HepG2 (cell line): ENCODE measurements around the gene WDR48. TPM values are rescaled to one million over a fixed set of nuclear protein-coding genes. Genes with fewer than 3 reads are reported as not detected.

Experiments
- ARID3A ChIP-seq: IDR thresholded peaks from 2 replicates; pipeline ENCODE4 v1.6.1; 2012; ENCODE audit warnings: low read depth, low read length, improper control_type of control experiment
- GZF1 ChIP-seq: sonication (generic); formaldehyde crosslinking; IDR thresholded peaks from 2 replicates; pipeline ENCODE4 v1.5.1; 2020; ENCODE audit warnings: mild to moderate bottlenecking, missing genetic modification reagents
- HINFP ChIP-seq: sonication (generic); formaldehyde crosslinking; IDR thresholded peaks from 2 replicates; pipeline ENCODE4 v1.4.0; 2020; ENCODE audit warnings: low read depth, mild to moderate bottlenecking, missing genetic modification reagents
- NCOA5 ChIP-seq: sonication (generic); formaldehyde crosslinking; IDR thresholded peaks from 2 replicates; pipeline ENCODE4 v1.4.0; 2020; ENCODE audit warnings: missing genetic modification reagents
- NPAS2 ChIP-seq: sonication (generic); formaldehyde crosslinking; IDR thresholded peaks from 2 replicates; pipeline ENCODE4 v1.8.0; 2022; ENCODE audit warnings: mild to moderate bottlenecking, missing genetic modification reagents, borderline replicate concordance
- PAF1 ChIP-seq: IDR thresholded peaks from 2 replicates; pipeline ENCODE4 v1.6.1; 2016; ENCODE audit warnings: missing genetic modification reagents, missing compliant biosample characterization
- RAD51 ChIP-seq: fragments of 450-650 bp; IDR thresholded peaks from 2 replicates; pipeline ENCODE4 v1.6.1; 2016; ENCODE audit warnings: borderline replicate concordance
- RBFOX2 ChIP-seq: fragments of 200-400 bp; formaldehyde crosslinking; IDR thresholded peaks from 2 replicates; pipeline ENCODE4 v1.6.1; 2017; ENCODE audit warnings: low read depth, mild to moderate bottlenecking, low read length
- RXRB ChIP-seq: IDR thresholded peaks from 2 replicates; pipeline ENCODE4 v1.6.1; 2016; ENCODE audit warnings: borderline replicate concordance, missing genetic modification reagents, missing compliant biosample characterization
- TCF12 ChIP-seq, 2 experiments: fragments of 450-650 bp in 1 of 2; sonication (generic) in 1 of 2; formaldehyde crosslinking in 1 of 2; IDR thresholded peaks; 2 replicates each; pipeline versions ENCODE4 v1.6.1 to v1.8.0; 2017 to 2022; ENCODE audit warnings: antibody characterized with exemption in 1 of 2, mild to moderate bottlenecking in 1 of 2, missing genetic modification reagents in 1 of 2, moderate library complexity in 1 of 2
- TFAP4 ChIP-seq: sonication (generic); IDR thresholded peaks from 2 replicates; pipeline ENCODE4 v1.6.1; 2016; ENCODE audit warnings: low read depth, borderline replicate concordance
- USF2 ChIP-seq, 2 experiments: sonication (generic) in 1 of 2; formaldehyde crosslinking in 1 of 2; IDR thresholded peaks; 2 replicates each; pipeline versions ENCODE4 v1.5.1 to v1.6.1; 2011 to 2020; ENCODE audit warnings: borderline replicate concordance in 1 of 2, low read depth in 1 of 2, low read length in 1 of 2, mild to moderate bottlenecking in 1 of 2, missing genetic modification reagents in 1 of 2, moderate library complexity in 1 of 2
- YEATS2 ChIP-seq: sonication (generic); formaldehyde crosslinking; IDR thresholded peaks from 2 replicates; pipeline ENCODE4 v1.4.0; 2020; ENCODE audit warnings: missing genetic modification reagents, borderline replicate concordance
- ZBTB8A ChIP-seq: sonication (generic); formaldehyde crosslinking; IDR thresholded peaks from 2 replicates; pipeline ENCODE4 v1.4.0; 2020; ENCODE audit warnings: mild to moderate bottlenecking, low read depth, missing genetic modification reagents, borderline replicate concordance
- ZFP62 ChIP-seq: sonication (generic); formaldehyde crosslinking; IDR thresholded peaks from 2 replicates; pipeline ENCODE4 v1.4.0; 2020; ENCODE audit warnings: missing genetic modification reagents
- ZNF430 ChIP-seq: sonication (generic); formaldehyde crosslinking; IDR thresholded peaks from 2 replicates; pipeline ENCODE4 v1.9.0; 2021; ENCODE audit warnings: mild to moderate bottlenecking, missing genetic modification reagents
- ZNF550 ChIP-seq: sonication (generic); formaldehyde crosslinking; IDR thresholded peaks from 2 replicates; pipeline ENCODE4 v1.4.0; 2020; ENCODE audit warnings: mild to moderate bottlenecking, missing genetic modification reagents, borderline replicate concordance
- ZNF652 ChIP-seq: IDR thresholded peaks from 2 replicates; pipeline ENCODE4 v1.6.1; 2016; ENCODE audit warnings: low read depth, borderline replicate concordance
- ZNF678 ChIP-seq: sonication (generic); formaldehyde crosslinking; IDR thresholded peaks from 2 replicates; pipeline ENCODE4 v1.4.0; 2020; ENCODE audit warnings: mild to moderate bottlenecking, missing genetic modification reagents
- ZNF749 ChIP-seq: sonication (generic); formaldehyde crosslinking; IDR thresholded peaks from 2 replicates; pipeline ENCODE4 v1.8.0; 2022; ENCODE audit warnings: mild to moderate bottlenecking, missing genetic modification reagents, moderate library complexity, borderline replicate concordance
- ZNF841 ChIP-seq: sonication (generic); formaldehyde crosslinking; IDR thresholded peaks from 2 replicates; pipeline ENCODE4 v1.8.1; 2023; ENCODE audit warnings: missing genetic modification reagents, borderline replicate concordance
- polyA plus RNA-seq, 8 experiments: library from polyadenylated mRNA; depleted of rRNA in 3 of 8; stranded (reverse) in 7 of 8; unstranded in 1 of 8; fragments of >200 nt; fragmentation: Illumina TruSeq in 4 of 8; extraction: Trizol in 4 of 8; gene quantifications; 2 replicates each; pipeline versions ENCODE4 v1.2.1 to v1.2.3, GENCODE V29; 2011 to 2016; ENCODE audit warnings: low read depth in 4 of 8, missing spikeins in 1 of 8, mixed read lengths in 1 of 8; ENCODE audit not compliant: insufficient read depth in 1 of 8
- total RNA-seq, 5 experiments: library from RNA; depleted of rRNA; stranded (reverse); fragments of >200 nt; fragmentation: Illumina TruSeq; extraction: Trizol; gene quantifications; 2 replicates each; pipeline ENCODE4 v1.2.3, GENCODE V29; 2016; ENCODE audit warnings: low read depth in 1 of 5

The WDR48 gene
- total and polyA plus RNA-seq, 2 of the 13 experiments (the other 11 are each of a cell fraction or from before 2014, with no cell fraction given): 29.2 to 31.2 TPM

- TF ChIP-seq HINFP: no peak; the same call in 1 of the 2 replicates
- TF ChIP-seq ZBTB8A (CRISPR knock-in tag): no peak
- TF ChIP-seq RXRB: 0 out of 2 replicates have a peak, but pooled peaks have one; percentile 1
- TF ChIP-seq TCF12 (IDR thresholded peaks at IDR 0.05): no peak
- no peak for TF ChIP-seq TCF12 (CRISPR knock-in tag; IDR thresholded peaks at IDR 0.05)
- TF ChIP-seq ZNF841: 0 out of 2 replicates have a peak, but pooled peaks have one; percentile 25
- no peak for TF ChIP-seq NPAS2 (CRISPR knock-in tag)
- TF ChIP-seq GZF1 (CRISPR knock-in tag): peak; percentile 68; the same call in 1 of the 2 replicates
- TF ChIP-seq TFAP4: no peak; the same call in 1 of the 2 replicates
- TF ChIP-seq NCOA5 (CRISPR knock-in tag): no peak
- no peak; the same call in 1 of the 2 replicates for TF ChIP-seq ZNF749 (CRISPR knock-in tag)
- peak; percentile 25; the same call in 1 of the 2 replicates for TF ChIP-seq ZNF652 (CRISPR knock-in tag)
- no peak; the same call in 1 of the 2 replicates for TF ChIP-seq ZNF678 (CRISPR knock-in tag)
- peak; percentile 82 for TF ChIP-seq RBFOX2
- TF ChIP-seq USF2 (IDR thresholded peaks at IDR 0.05; ENCODE audit: low read depth, low read length): no peak
- no peak for TF ChIP-seq USF2 (CRISPR knock-in tag; IDR thresholded peaks at IDR 0.05; ENCODE audit: borderline replicate concordance)
- TF ChIP-seq YEATS2 (CRISPR knock-in tag): peak; percentile 88; the same call in 1 of the 2 replicates
- TF ChIP-seq RAD51: no peak
- TF ChIP-seq ZNF430 (CRISPR knock-in tag): peak; percentile 42; the same call in 1 of the 2 replicates
- TF ChIP-seq PAF1 (CRISPR knock-in tag): no peak
- TF ChIP-seq ZFP62 (CRISPR knock-in tag): no peak
- no peak for TF ChIP-seq ARID3A
- TF ChIP-seq ZNF550 (CRISPR knock-in tag): 0 out of 2 replicates have a peak, but pooled peaks have one; percentile 11
Observed at GRCh38 chr3:39051649-39052561, at the start of gene WDR48, which contains the start of gene SCN11A (continued).
